Upper lobe of left lung (tissue), 6 donors: ENCODE data around the gene ARHGEF2. TPM values are rescaled to one million over a fixed set of nuclear protein-coding genes. Genes with fewer than 3 reads are reported as not detected.
A peak's percentile ranks its signal among the peaks of the same experiment; 100 is the strongest.

ENCODE experiments used
- ATAC-seq, 2 donors: fragments of 200-7000 bp; cut with Tn5 transposase; one replicate each; pipeline ENCODE4 v1.9.1; 2022; ENCODE audit warnings: mild to moderate bottlenecking in 2 of 2, moderate library complexity in 2 of 2; ENCODE audit not compliant: low FRiP score in 2 of 2
- DNase-seq, 2 donors: peaks; one replicate each; pipeline ENCODE4 v3.0.0-alpha.2; 2019 to 2020
- H3K27ac ChIP-seq, 4 donors: fragments of 200-600 bp; sonication (generic); one replicate each; pipeline ENCODE4 v1.5.1; 2016 to 2019
- H3K27me3 ChIP-seq, 4 donors: fragments of 200-600 bp; sonication (generic); one replicate each; pipeline ENCODE4 v1.5.1; 2017 to 2019
- H3K36me3 ChIP-seq, 4 donors: fragments of 200-600 bp; sonication (generic); one replicate each; pipeline ENCODE4 v1.5.1; 2016 to 2019
- H3K4me1 ChIP-seq, 4 donors: fragments of 200-600 bp; sonication (generic); one replicate each; pipeline ENCODE4 v1.5.1; 2018 to 2019
- H3K4me3 ChIP-seq, 4 donors: fragments of 200-600 bp; sonication (generic); one replicate each; pipeline ENCODE4 v1.5.1; 2017 to 2019; ENCODE audit warnings: mild to moderate bottlenecking in 2 of 4, moderate library complexity in 1 of 4
- H3K9me3 ChIP-seq, 4 donors: fragments of 200-600 bp; sonication (generic); one replicate each; pipeline ENCODE4 v1.5.1; 2018 to 2019
- EP300 ChIP-seq, 4 donors: sonication (generic); formaldehyde crosslinking; IDR thresholded peaks; one replicate each; pipeline ENCODE4 v1.5.1; 2017; ENCODE audit warnings: antibody characterized with exemption in 4 of 4, control low read depth in 2 of 4
- POLR2A ChIP-seq, 4 donors: fragments of 450-650 bp; IDR thresholded peaks; one replicate each; pipeline ENCODE4 v1.5.1; 2016 to 2017; ENCODE audit warnings: antibody characterized with exemption in 4 of 4, mild to moderate bottlenecking in 2 of 4
- POLR2AphosphoS5 ChIP-seq, 2 donors: sonication (generic); formaldehyde crosslinking; IDR thresholded peaks; one replicate each; pipeline ENCODE4 v1.5.1; 2017; ENCODE audit warnings: antibody characterized with exemption in 2 of 2
- WGBS, 2 donors: methylation state at CpG; one replicate each; pipeline ENCODE4 v1.1.5; 2017 to 2018; 5-methylcytosine and 5-hydroxymethylcytosine counted together
- total RNA-seq, 6 donors: library from RNA; depleted of rRNA in 4 of 6; stranded (reverse); fragments of >200 nt in 4 of 6; gene quantifications; one replicate each; pipeline versions ENCODE4 v1.1.0 to v1.2.1, GENCODE V29; 2016 to 2021
- TF ChIP-seq, protein P1 (sequence below), 6 experiments: fragments of 450-650 bp in 4 of 6; fragments of 200-600 bp in 2 of 6; sonication (generic) in 2 of 6; IDR thresholded peaks; one replicate each; pipeline ENCODE4 v1.5.1; 2016 to 2019; ENCODE audit warnings: antibody characterized with exemption in 6 of 6
- donor health status: DM: no; HTN: no; CAD: no; lungs with moderate emphysema.
- donor health status: DM: no; HTN: yes; CAD: no; lungs with severe emphysema.

Gene ARHGEF2
- total RNA-seq, 6 donors from 2014 or later = 198 to 969 (median 229) TPM

- whole genome bisulfite sequencing, 2 donors = 58 to 80% methylated on average over 4 of the region's 4 CpGs
- Histone ChIP-seq H3K9me3 (no peaks in the 10 kb centered on the region), H3K27ac (peak overlapping the region in 2 of 4 donors; percentile 12 to 55), H3K36me3 (peaks cover 22 to 92% (median 69%) of the 10 kb centered on the region in 4 donors), H3K27me3 (no peaks in the 10 kb centered on the region), H3K4me3 (no peak overlapping the region), H3K4me1 (peaks cover 0 to 13% (median 6%) of the 10 kb centered on the region in 4 donors)
- DNase-seq = no peak
- TF ChIP-seq POLR2A (IDR thresholded peaks at IDR 0.05) (no peak), POLR2AphosphoS5 (IDR thresholded peaks at IDR 0.05) (no peak)
- ATAC-seq = peak in 1 of 2 donors; percentile 42
These were observed 33.9 kb upstream of the ARHGEF2 start for GRCh38 chr1:156012051-156012817.

- H3K4me3 ChIP-seq = no peak overlapping the region
- no peak for DNase-seq
- ATAC-seq = no peak
- WGBS, 2 donors = 54 to 62% methylated on average over 3 of the region's 3 CpGs
- H3K36me3 ChIP-seq = peaks cover 20 to 74% (median 51%) of the 10 kb centered on the region in 4 donors
- no peaks in the 10 kb centered on the region for H3K27me3 ChIP-seq
- H3K27ac ChIP-seq = peak overlapping the region in 1 of 4 donors; percentile 0
- H3K9me3 ChIP-seq = no peaks in the 10 kb centered on the region
- TF ChIP-seq POLR2AphosphoS5 (IDR thresholded peaks at IDR 0.05) (no peak), EP300 (IDR thresholded peaks at IDR 0.05) (no peak), POLR2A (IDR thresholded peaks at IDR 0.05) (no peak)
- TF ChIP-seq, protein P1, sequence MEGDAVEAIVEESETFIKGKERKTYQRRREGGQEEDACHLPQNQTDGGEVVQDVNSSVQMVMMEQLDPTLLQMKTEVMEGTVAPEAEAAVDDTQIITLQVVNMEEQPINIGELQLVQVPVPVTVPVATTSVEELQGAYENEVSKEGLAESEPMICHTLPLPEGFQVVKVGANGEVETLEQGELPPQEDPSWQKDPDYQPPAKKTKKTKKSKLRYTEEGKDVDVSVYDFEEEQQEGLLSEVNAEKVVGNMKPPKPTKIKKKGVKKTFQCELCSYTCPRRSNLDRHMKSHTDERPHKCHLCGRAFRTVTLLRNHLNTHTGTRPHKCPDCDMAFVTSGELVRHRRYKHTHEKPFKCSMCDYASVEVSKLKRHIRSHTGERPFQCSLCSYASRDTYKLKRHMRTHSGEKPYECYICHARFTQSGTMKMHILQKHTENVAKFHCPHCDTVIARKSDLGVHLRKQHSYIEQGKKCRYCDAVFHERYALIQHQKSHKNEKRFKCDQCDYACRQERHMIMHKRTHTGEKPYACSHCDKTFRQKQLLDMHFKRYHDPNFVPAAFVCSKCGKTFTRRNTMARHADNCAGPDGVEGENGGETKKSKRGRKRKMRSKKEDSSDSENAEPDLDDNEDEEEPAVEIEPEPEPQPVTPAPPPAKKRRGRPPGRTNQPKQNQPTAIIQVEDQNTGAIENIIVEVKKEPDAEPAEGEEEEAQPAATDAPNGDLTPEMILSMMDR (IDR thresholded peaks at IDR 0.05) = no peak
- H3K4me1 ChIP-seq = peaks cover 0 to 19% (median 6%) of the 10 kb centered on the region in 4 donors
These were observed 31.1 kb upstream of the ARHGEF2 start for GRCh38 chr1:156009404-156009803.

GRCh38 chr1:156006666-156007376 is 28.5 kb upstream of the ARHGEF2 start:
- 71 to 73% methylated on average over 5 to 7 of the region's 7 CpGs for WGBS, 2 donors
- H3K36me3 ChIP-seq = peaks cover 6 to 48% (median 33%) of the 10 kb centered on the region in 4 donors
- no peak for ATAC-seq
- H3K4me3 ChIP-seq = no peak overlapping the region
- H3K4me1 ChIP-seq = peaks cover 0 to 7% (median 3%) of the 10 kb centered on the region in 4 donors
- no peak for DNase-seq
- H3K27me3 ChIP-seq = no peaks in the 10 kb centered on the region
- no peaks in the 10 kb centered on the region for H3K9me3 ChIP-seq
- H3K27ac ChIP-seq = peak overlapping the region in 3 of 4 donors; percentile 23 to 66 (median 35)
- no peak for TF ChIP-seq POLR2A (IDR thresholded peaks at IDR 0.05)
- TF ChIP-seq EP300 (IDR thresholded peaks at IDR 0.05) = no peak

GRCh38 chr1:156004843-156005584 is 26.7 kb upstream of the ARHGEF2 start:
- ATAC-seq = peak; percentile 8 to 30

DNA sequence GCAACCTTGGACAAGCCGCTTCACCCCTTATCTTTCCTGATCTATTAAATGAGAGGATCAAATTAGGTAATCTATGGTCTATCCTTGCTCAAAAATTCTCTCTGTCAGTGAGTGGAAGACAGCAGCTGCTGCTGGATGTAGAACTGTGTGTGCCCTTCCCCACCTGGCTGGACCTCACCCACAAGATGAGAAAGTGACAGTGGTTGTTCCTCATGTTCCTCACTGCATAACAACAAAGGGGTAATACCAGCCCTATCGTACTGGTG is 25.5 kb upstream of the ARHGEF2 start:
- DNase-seq = no peak
- no peaks in the 10 kb centered on the region for H3K9me3 ChIP-seq
- peaks cover under 1 to 19% (median 5%) of the 10 kb centered on the region in 4 donors for H3K36me3 ChIP-seq
- peaks cover 0 to 7% (median 3%) of the 10 kb centered on the region in 4 donors for H3K4me1 ChIP-seq
- no peaks in the 10 kb centered on the region for H3K27me3 ChIP-seq
- H3K4me3 ChIP-seq = peak overlapping the region in 3 of 4 donors; percentile 34 to 47 (median 44)
- H3K27ac ChIP-seq = peak overlapping the region; percentile 48 to 84 (median 78)
- 32 to 65% methylated on average over 2 of the region's 2 CpGs for WGBS, 2 donors
- ATAC-seq = no peak
- no peak for TF ChIP-seq POLR2A (IDR thresholded peaks at IDR 0.05)
- TF ChIP-seq POLR2AphosphoS5 (IDR thresholded peaks at IDR 0.05) = no peak
- no peak for TF ChIP-seq EP300 (IDR thresholded peaks at IDR 0.05)
- TF ChIP-seq, protein P1 (IDR thresholded peaks at IDR 0.05) = no peak

More at GRCh38 chr1:156004843-156005584, 26.7 kb upstream of the ARHGEF2 start:
- no peaks in the 10 kb centered on the region for H3K27me3 ChIP-seq
- H3K9me3 ChIP-seq = no peaks in the 10 kb centered on the region
- 54 to 61% methylated on average over 2 to 4 of the region's 4 CpGs for WGBS, 2 donors
- peaks cover 0 to 7% (median 3%) of the 10 kb centered on the region in 4 donors for H3K4me1 ChIP-seq
- H3K4me3 ChIP-seq = no peak overlapping the region
- DNase-seq = peak in 1 of 2 donors; percentile 38
- peak overlapping the region in 2 of 4 donors; percentile 30 to 35 for H3K27ac ChIP-seq
- H3K36me3 ChIP-seq = peaks cover 6 to 30% (median 15%) of the 10 kb centered on the region in 4 donors
- no peak for TF ChIP-seq POLR2A (IDR thresholded peaks at IDR 0.05)
- TF ChIP-seq, protein P1 (IDR thresholded peaks at IDR 0.05) = no peak
- TF ChIP-seq EP300 (IDR thresholded peaks at IDR 0.05) = no peak
- no peak for TF ChIP-seq POLR2AphosphoS5 (IDR thresholded peaks at IDR 0.05)
